HepG2 (cell line): ENCODE results near the gene XG. TPM values are rescaled to one million over a fixed set of nuclear protein-coding genes. Genes with fewer than 3 reads are reported as not detected.
"Not testable (repeated sequence)": the region's sequence is repeated elsewhere in the genome, so short reads cannot be mapped to it uniquely, and the experiment has no call there.

Source experiments
- ATAC-seq: fragments of 200-7000 bp; cut with Tn5 transposase; 3 replicates; pipeline ENCODE4 v1.9.1; 2020; ENCODE audit warnings: mild to moderate bottlenecking, moderate library complexity
- BruUV-seq: library from RNA; stranded (reverse); fragments of 400-500 nt; replicated peaks from 2 replicates; lab custom pipeline; 2021; lab: Mats Ljungman, UMichigan
- CTCF ChIA-PET: fragments of 300-600 bp; formaldehyde crosslinking; extraction: SDS; loops from one replicate; lab custom pipeline; 2021; ENCODE audit warnings: low total read pairs, inconsistent platforms, low intra/inter-chr PET ratio; lab: Yijun Ruan, JAX
- POLR2A ChIA-PET: fragments of 350-600 bp; sonication (Branson Sonifier 250); formaldehyde crosslinking; loops from one replicate; lab custom pipeline; 2020; ENCODE audit warnings: antibody characterized with exemption, inconsistent platforms; lab: Yijun Ruan, JAX
- DNase-seq: peaks from one replicate; pipeline ENCODE4 v3.0.0-alpha.2; 2015; ENCODE audit warnings: low spot score
- FAIRE-seq: peaks from 3 replicates; lab custom pipeline; 2011; peaks lifted over from hg19 to GRCh38; lab: Jason Lieb, UNC
- H2AFZ ChIP-seq: one replicate; pipeline ENCODE4 v1.6.1; 2011; ENCODE audit warnings: low read length, inconsistent platforms
- H3K27ac ChIP-seq: fragments of 300-600 bp; 3 replicates; pipeline ENCODE4 v1.8.0; 2011; ENCODE audit warnings: mixed run types, mild to moderate bottlenecking, mixed read lengths, low read length, inconsistent platforms; ENCODE audit not compliant: insufficient read depth; ENCODE audit errors: extremely low read length
- H3K27me3 ChIP-seq, 2 experiments: fragments of 200-600 bp in 1 of 2; 2 replicates in 1 of 2; 3 replicates in 1 of 2; pipeline versions ENCODE4 v1.6.0 to v1.8.0; 2011; ENCODE audit warnings: low read length in 2 of 2, mild to moderate bottlenecking in 2 of 2, moderate library complexity in 2 of 2, inconsistent platforms in 1 of 2; ENCODE audit not compliant: insufficient read depth in 2 of 2, control insufficient read depth in 1 of 2
- H3K36me3 ChIP-seq, 2 experiments: fragments of 200-600 bp in 1 of 2; replicated peaks in 1 of 2; 2 replicates in 1 of 2; 3 replicates in 1 of 2; pipeline versions ENCODE4 v1.5.1 to v1.8.0; 2011; ENCODE audit warnings: low read length in 2 of 2, inconsistent platforms in 1 of 2; ENCODE audit not compliant: insufficient read depth in 2 of 2, control insufficient read depth in 1 of 2
- H3K4me1 ChIP-seq: 2 replicates; pipeline ENCODE4 v1.5.1; 2012; ENCODE audit warnings: low read length, inconsistent platforms; ENCODE audit not compliant: insufficient read depth
- H3K4me2 ChIP-seq: 2 replicates; pipeline ENCODE4 v1.6.0; 2011; ENCODE audit warnings: low read depth, low read length, inconsistent platforms
- H3K4me3 ChIP-seq, 3 experiments: fragments of 200-600 bp in 1 of 3; sonication (generic), shearing (Covaris generic) in 1 of 3; replicated peaks in 1 of 3; 2 replicates each; pipeline ENCODE4 v1.5.1; 2011 to 2016; ENCODE audit warnings: low read length in 3 of 3, inconsistent platforms in 2 of 3, low read depth in 2 of 3, mild to moderate bottlenecking in 2 of 3, control low read depth in 1 of 3, mixed read lengths in 1 of 3; ENCODE audit not compliant: insufficient read depth in 1 of 3
- H3K79me2 ChIP-seq: one replicate; pipeline ENCODE4 v1.6.1; 2011; ENCODE audit warnings: low read length, inconsistent platforms; ENCODE audit not compliant: insufficient read depth
- H3K9ac ChIP-seq: 2 replicates; pipeline ENCODE4 v1.6.0; 2011; ENCODE audit warnings: mild to moderate bottlenecking, low read depth, low read length, inconsistent platforms; ENCODE audit not compliant: insufficient read depth
- H3K9me3 ChIP-seq: 2 replicates; pipeline ENCODE4 v1.5.1; 2012; ENCODE audit warnings: mild to moderate bottlenecking, low read length
- H4K20me1 ChIP-seq: 2 replicates; pipeline ENCODE4 v1.6.0; 2011; ENCODE audit warnings: inconsistent platforms, mild to moderate bottlenecking, low read length, moderate library complexity; ENCODE audit not compliant: insufficient read depth
- RBAK ChIP-seq: sonication (generic); formaldehyde crosslinking; IDR thresholded peaks from 2 replicates; pipeline ENCODE4 v1.5.1; 2020; ENCODE audit warnings: mild to moderate bottlenecking, missing genetic modification reagents
- ZNF12 ChIP-seq: sonication (generic); formaldehyde crosslinking; IDR thresholded peaks from 2 replicates; pipeline ENCODE4 v1.5.0; 2020; ENCODE audit warnings: missing genetic modification reagents
- ZNF207 ChIP-seq: fragments of 450-650 bp; IDR thresholded peaks from 2 replicates; pipeline ENCODE4 v1.6.1; 2016; ENCODE audit warnings: antibody characterized with exemption, borderline replicate concordance
- WGBS: methylation state at CpG from one replicate; pipeline ENCODE4 v1.1.6; 2017; ENCODE audit warnings: low lambda C conversion rate; 5-methylcytosine and 5-hydroxymethylcytosine counted together
- in situ Hi-C: cut with HindIII; loops from 2 replicates; pipeline ENCODE4 v1.10.0; 2017; ENCODE audit warnings: low pct_unique_long_range_greater_than_20kb; ENCODE audit not compliant: extremely low pct_ligation_motif_present
- intact Hi-C: fragments of 100-400 bp; cut with micrococcal nuclease; formaldehyde crosslinking; loops from one replicate; pipeline ENCODE4 v1.10.0; 2022; ENCODE audit not compliant: unreplicated experiment
- polyA plus RNA-seq, 8 experiments: library from polyadenylated mRNA; depleted of rRNA in 3 of 8; stranded (reverse) in 7 of 8; unstranded in 1 of 8; fragments of >200 nt; fragmentation: Illumina TruSeq in 4 of 8; extraction: Trizol in 4 of 8; gene quantifications; 2 replicates each; pipeline versions ENCODE4 v1.2.1 to v1.2.3, GENCODE V29; 2011 to 2016; ENCODE audit warnings: low read depth in 4 of 8, missing spikeins in 1 of 8, mixed read lengths in 1 of 8; ENCODE audit not compliant: insufficient read depth in 1 of 8
- total RNA-seq, 5 experiments: library from RNA; depleted of rRNA; stranded (reverse); fragments of >200 nt; fragmentation: Illumina TruSeq; extraction: Trizol; gene quantifications; 2 replicates each; pipeline ENCODE4 v1.2.3, GENCODE V29; 2016; ENCODE audit warnings: low read depth in 1 of 5
- TF ChIP-seq, protein P1 (sequence below): sonication (generic); formaldehyde crosslinking; IDR thresholded peaks from 2 replicates; pipeline ENCODE4 v1.4.0; 2020; ENCODE audit warnings: mild to moderate bottlenecking, missing genetic modification reagents

The XG gene
- total and polyA plus RNA-seq, 2 of the 13 experiments (the other 11 are each of a cell fraction or from before 2014, with no cell fraction given) = not detected

DNA sequence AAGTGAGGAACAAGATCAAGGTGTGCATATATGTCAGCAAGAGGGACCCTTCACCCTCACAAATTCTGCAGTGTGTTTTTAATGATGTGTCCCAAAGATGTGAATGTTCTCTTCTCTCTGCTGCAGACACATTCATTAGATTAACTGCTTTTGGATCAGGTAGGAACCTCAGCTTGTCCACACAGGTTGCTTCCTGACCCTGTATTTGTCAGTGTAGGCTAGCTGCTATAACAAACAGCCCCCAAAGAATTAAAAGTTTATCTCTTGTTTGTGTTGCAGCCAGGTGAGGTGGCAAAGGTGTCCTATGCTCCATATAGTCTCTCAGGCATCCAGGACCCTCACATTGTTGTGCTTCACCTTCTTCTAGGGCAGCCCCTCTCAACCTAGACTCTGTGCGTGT is 17.8 kb downstream of the XG start:
- 73% methylated on average over 1 of the region's 1 CpG for WGBS
- Histone ChIP-seq H3K4me2 (no peak overlapping the region), H3K9ac (no peak overlapping the region), H3K27me3 (peaks cover 0 to 4% of the 10 kb centered on the region in 2 experiments; a peak in 1 of 5 replicates), H3K9me3 (no peaks in the 10 kb centered on the region), H4K20me1 (no peaks in the 10 kb centered on the region), H3K36me3 (no peaks in the 10 kb centered on the region), H2AFZ (no peak overlapping the region), H3K4me1 (peaks cover 26% of the 10 kb centered on the region), H3K4me3 (no peak overlapping the region), H3K27ac (no peak overlapping the region), H3K79me2 (no peaks in the 10 kb centered on the region)
- POLR2A ChIA-PET = no interaction called here
- no TSS peak for BruUV-seq
- CTCF ChIA-PET = no interaction called here
- DNase-seq (no peak), FAIRE-seq (no peak), ATAC-seq (no peak)
- intact Hi-C loops (loop anchor here (10.0 kb wide), 1 partner anchor 65 kb away; no protein-coding TSS in a partner anchor), in situ Hi-C loops (no loop called here)
- TF ChIP-seq ZNF207 (no peak), RBAK (CRISPR knock-in tag) (peak; percentile 50; the same call in 1 of the 2 replicates), ZNF12 (peak; percentile 90)

GRCh38 chrX:2773166-2774055 is 21.6 kb downstream of the XG start:
- H3K9ac ChIP-seq, BruUV-seq, H3K9me3 ChIP-seq, POLR2A ChIA-PET, H4K20me1 ChIP-seq, H3K27ac ChIP-seq, H3K27me3 ChIP-seq, CTCF ChIA-PET, H3K36me3 ChIP-seq, H3K4me3 ChIP-seq, DNase-seq, intact Hi-C loops, in situ Hi-C loops: not testable (repeated sequence)
- TF ChIP-seq, protein P1, sequence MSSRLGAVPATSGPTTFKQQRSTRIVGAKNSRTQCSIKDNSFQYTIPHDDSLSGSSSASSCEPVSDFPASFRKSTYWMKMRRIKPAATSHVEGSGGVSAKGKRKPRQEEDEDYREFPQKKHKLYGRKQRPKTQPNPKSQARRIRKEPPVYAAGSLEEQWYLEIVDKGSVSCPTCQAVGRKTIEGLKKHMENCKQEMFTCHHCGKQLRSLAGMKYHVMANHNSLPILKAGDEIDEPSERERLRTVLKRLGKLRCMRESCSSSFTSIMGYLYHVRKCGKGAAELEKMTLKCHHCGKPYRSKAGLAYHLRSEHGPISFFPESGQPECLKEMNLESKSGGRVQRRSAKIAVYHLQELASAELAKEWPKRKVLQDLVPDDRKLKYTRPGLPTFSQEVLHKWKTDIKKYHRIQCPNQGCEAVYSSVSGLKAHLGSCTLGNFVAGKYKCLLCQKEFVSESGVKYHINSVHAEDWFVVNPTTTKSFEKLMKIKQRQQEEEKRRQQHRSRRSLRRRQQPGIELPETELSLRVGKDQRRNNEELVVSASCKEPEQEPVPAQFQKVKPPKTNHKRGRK (CRISPR knock-in tag) = peak; percentile 69
- TF ChIP-seq, all 625 proteins: peak for 1; not testable (repeated sequence) for 624
- not testable (repeated sequence) for H3K79me2 ChIP-seq, FAIRE-seq, ATAC-seq, H3K4me1 ChIP-seq, H2AFZ ChIP-seq, H3K4me2 ChIP-seq
- WGBS = 52% methylated on average over 10 of the region's 10 CpGs
